ENCODE measurements around the gene PUS1. TPM values are rescaled to one million over a fixed set of nuclear protein-coding genes. Genes with fewer than 3 reads are reported as not detected.

Gene PUS1
- total and polyA plus RNA-seq, 8 donors = 7.6 to 35.4 (median 14.7) TPM

DNA sequence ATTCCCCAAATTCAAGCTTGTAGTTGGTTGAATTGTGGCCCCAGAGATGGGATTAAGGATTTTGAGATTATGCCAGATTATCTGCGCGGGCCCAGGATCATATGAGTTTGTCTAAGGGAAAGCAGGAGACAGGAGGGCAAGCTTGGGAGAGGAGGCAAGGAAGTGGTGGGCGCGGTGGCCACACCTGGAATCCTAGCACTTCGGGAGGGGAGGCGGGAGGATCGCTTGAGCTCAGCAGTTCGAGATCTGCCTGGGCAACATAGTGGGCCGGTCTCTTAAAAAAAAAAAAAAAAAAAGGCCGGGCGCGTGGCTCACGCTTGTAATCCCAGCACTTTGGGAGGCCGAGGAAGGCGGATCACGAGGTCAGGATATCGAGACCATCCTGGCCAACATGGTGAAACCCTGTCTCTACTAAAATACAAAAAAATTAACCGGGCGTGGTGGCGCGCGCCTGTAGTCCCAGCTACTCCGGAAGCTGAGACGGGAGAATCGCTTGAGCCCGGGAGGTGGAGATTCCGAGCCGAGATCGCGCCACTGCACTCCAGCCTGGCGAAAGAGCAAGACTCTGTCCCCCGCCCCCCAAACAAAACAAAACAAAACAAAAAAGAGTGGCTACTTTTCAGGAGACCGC lies 881 bp upstream of the PUS1 start:
- H3K4me3 ChIP-seq = peak overlapping the region; percentile 61 to 84 (median 67)
- H3K27ac ChIP-seq = peak overlapping the region; percentile 22 to 76 (median 68)
- no peak for ATAC-seq
- H3K9me3 ChIP-seq = no peaks in the 10 kb centered on the region
- DNase-seq = no peak
- intact Hi-C loops (cut with DNase I) = no loop called here
- H3K27me3 ChIP-seq = no peaks in the 10 kb centered on the region
- FAIRE-seq = no peak
- TF ChIP-seq CTCF (IDR thresholded peaks at IDR 0.05) = no peak
- 49 to 50% methylated on average over 31 to 33 of the region's 33 CpGs for WGBS, 2 donors
- peaks cover 0 to 3% (median 0%) of the 10 kb centered on the region in 3 donors for H3K4me1 ChIP-seq
- H3K36me3 ChIP-seq = peaks cover 3 to 12% (median 11%) of the 10 kb centered on the region in 3 donors

GRCh38 chr12:131929581-131930456 lies 743 bp downstream of the PUS1 start:
- H3K4me1 ChIP-seq = peaks cover 0 to 3% (median 0%) of the 10 kb centered on the region in 3 donors
- ATAC-seq (peak; percentile 4 to 34 (median 16)), DNase-seq (peak in 2 of 6 donors; percentile 67 to 84), FAIRE-seq (no peak)
- TF ChIP-seq CTCF (IDR thresholded peaks at IDR 0.05) = no peak
- intact Hi-C loops (cut with DNase I) = no loop called here
- peaks cover 3 to 20% (median 13%) of the 10 kb centered on the region in 3 donors for H3K36me3 ChIP-seq
- H3K4me3 ChIP-seq = peak overlapping the region; percentile 64 to 84 (median 76)
- H3K27me3 ChIP-seq = no peaks in the 10 kb centered on the region
- no peak overlapping the region for H3K27ac ChIP-seq
- WGBS, 2 donors = 1 to 2% methylated on average over 68 to 87 of the region's 87 CpGs
- no peaks in the 10 kb centered on the region for H3K9me3 ChIP-seq

- H3K27ac ChIP-seq = no peak overlapping the region
- no peaks in the 10 kb centered on the region for H3K9me3 ChIP-seq
- peak overlapping the region in 3 of 4 donors; percentile 64 to 84 (median 70) for H3K4me3 ChIP-seq
- ATAC-seq = no peak
- H3K4me1 ChIP-seq = peaks cover 0 to 3% (median 0%) of the 10 kb centered on the region in 3 donors
- 73 to 75% methylated on average over 9 of the region's 9 CpGs for WGBS, 2 donors
- no peaks in the 10 kb centered on the region for H3K27me3 ChIP-seq
- no peak for TF ChIP-seq CTCF (IDR thresholded peaks at IDR 0.05)
- no peak for DNase-seq
- no peak for FAIRE-seq
- intact Hi-C loops (cut with DNase I) = no loop called here
- H3K36me3 ChIP-seq = peaks cover 3 to 20% (median 13%) of the 10 kb centered on the region in 3 donors
Measured at GRCh38 chr12:131930510-131930909, 1.4 kb downstream of the PUS1 start.

GRCh38 chr12:131933387-131933786 lies 4.3 kb downstream of the PUS1 start:
- TF ChIP-seq CTCF (IDR thresholded peaks at IDR 0.05) = no peak
- Histone ChIP-seq H3K27ac (no peak overlapping the region), H3K4me3 (no peak overlapping the region), H3K4me1 (peaks cover 0 to 3% (median 0%) of the 10 kb centered on the region in 3 donors), H3K27me3 (no peaks in the 10 kb centered on the region), H3K36me3 (peaks cover 3 to 20% (median 13%) of the 10 kb centered on the region in 3 donors), H3K9me3 (no peaks in the 10 kb centered on the region)
- 95 to 97% methylated on average over 8 of the region's 8 CpGs for WGBS, 2 donors
- intact Hi-C loops (cut with DNase I) = no loop called here
- no peak for DNase-seq
- FAIRE-seq = no peak
- ATAC-seq = no peak
